ENCODE measurements around the gene UNC5B.
A peak's percentile ranks its signal among the peaks of the same experiment; 100 is the strongest.

Gene UNC5B

GRCh38 chr10:71316056-71316785, 103.9 kb downstream of the UNC5B start:
- peaks cover 2% of the 10 kb centered on the region for H3K27me3 ChIP-seq (ENCODE audit: insufficient read depth, low read length, poor library complexity)
- H3K4me3 ChIP-seq (ENCODE audit: low read depth in 1 of 2, low read length in 2 of 2) = no peak overlapping the region
- peak overlapping the region; percentile 58; the same call in 1 of the 2 replicates for H2AFZ ChIP-seq (ENCODE audit: low read depth, low read length)
- peaks cover 57% of the 10 kb centered on the region for H3K4me1 ChIP-seq (ENCODE audit: insufficient read depth, low read length)
- DNase-seq (peak; percentile 49), ATAC-seq (ENCODE audit: insufficient read depth, low read depth) (0 out of 3 replicates have a peak, but pooled peaks have one; percentile 6)
- H4K20me1 ChIP-seq (ENCODE audit: insufficient read depth, low read length) = no peaks in the 10 kb centered on the region
- H3K9ac ChIP-seq (ENCODE audit: low read depth, low read length) = peak overlapping the region; percentile 19; the same call in 1 of the 2 replicates
- TF ChIP-seq, protein P1, sequence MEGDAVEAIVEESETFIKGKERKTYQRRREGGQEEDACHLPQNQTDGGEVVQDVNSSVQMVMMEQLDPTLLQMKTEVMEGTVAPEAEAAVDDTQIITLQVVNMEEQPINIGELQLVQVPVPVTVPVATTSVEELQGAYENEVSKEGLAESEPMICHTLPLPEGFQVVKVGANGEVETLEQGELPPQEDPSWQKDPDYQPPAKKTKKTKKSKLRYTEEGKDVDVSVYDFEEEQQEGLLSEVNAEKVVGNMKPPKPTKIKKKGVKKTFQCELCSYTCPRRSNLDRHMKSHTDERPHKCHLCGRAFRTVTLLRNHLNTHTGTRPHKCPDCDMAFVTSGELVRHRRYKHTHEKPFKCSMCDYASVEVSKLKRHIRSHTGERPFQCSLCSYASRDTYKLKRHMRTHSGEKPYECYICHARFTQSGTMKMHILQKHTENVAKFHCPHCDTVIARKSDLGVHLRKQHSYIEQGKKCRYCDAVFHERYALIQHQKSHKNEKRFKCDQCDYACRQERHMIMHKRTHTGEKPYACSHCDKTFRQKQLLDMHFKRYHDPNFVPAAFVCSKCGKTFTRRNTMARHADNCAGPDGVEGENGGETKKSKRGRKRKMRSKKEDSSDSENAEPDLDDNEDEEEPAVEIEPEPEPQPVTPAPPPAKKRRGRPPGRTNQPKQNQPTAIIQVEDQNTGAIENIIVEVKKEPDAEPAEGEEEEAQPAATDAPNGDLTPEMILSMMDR (IDR thresholded peaks at IDR 0.05; ENCODE audit: borderline replicate concordance, extremely low read depth, low read length, poor library complexity, severe bottlenecking) = no peak
- no peaks in the 10 kb centered on the region for H3K9me3 ChIP-seq (ENCODE audit: insufficient read depth, low read length, severe bottlenecking)
- no peaks in the 10 kb centered on the region for H3K36me3 ChIP-seq (ENCODE audit: insufficient read depth, low read length)
- no peaks in the 10 kb centered on the region for H3K79me2 ChIP-seq (ENCODE audit: insufficient read depth, low read length)
- H3K4me2 ChIP-seq (ENCODE audit: insufficient read depth, low read length) = no peak overlapping the region; the same call in 1 of the 2 replicates
- peak overlapping the region; percentile 64 for H3K27ac ChIP-seq (ENCODE audit: low read length)

GRCh38 chr10:71316786-71317160, 104.4 kb downstream of the UNC5B start:
- peak overlapping the region; percentile 64 for H3K27ac ChIP-seq (ENCODE audit: low read length)
- peak overlapping the region; percentile 58 for H2AFZ ChIP-seq (ENCODE audit: low read depth, low read length)
- H3K4me3 ChIP-seq (ENCODE audit: low read depth in 1 of 2, low read length in 2 of 2) = no peak overlapping the region
- H3K4me2 ChIP-seq (ENCODE audit: insufficient read depth, low read length) = no peak overlapping the region; the same call in 1 of the 2 replicates
- ATAC-seq (ENCODE audit: insufficient read depth, low read depth) (no peak), DNase-seq (no peak)
- H3K36me3 ChIP-seq (ENCODE audit: insufficient read depth, low read length) = no peaks in the 10 kb centered on the region
- no peaks in the 10 kb centered on the region for H3K79me2 ChIP-seq (ENCODE audit: insufficient read depth, low read length)
- no peaks in the 10 kb centered on the region for H3K27me3 ChIP-seq (ENCODE audit: insufficient read depth, low read length, poor library complexity)
- peak overlapping the region; percentile 19; the same call in 1 of the 2 replicates for H3K9ac ChIP-seq (ENCODE audit: low read depth, low read length)
- H3K4me1 ChIP-seq (ENCODE audit: insufficient read depth, low read length) = peaks cover 57% of the 10 kb centered on the region
- H3K9me3 ChIP-seq (ENCODE audit: insufficient read depth, low read length, severe bottlenecking) = no peaks in the 10 kb centered on the region
- TF ChIP-seq EZH2 (IDR thresholded peaks at IDR 0.05; ENCODE audit: borderline replicate concordance, low read depth, low read length, severe bottlenecking) = no peak
- TF ChIP-seq, protein P1 (IDR thresholded peaks at IDR 0.05; ENCODE audit: borderline replicate concordance, extremely low read depth, low read length, poor library complexity, severe bottlenecking) = no peak
- no peaks in the 10 kb centered on the region for H4K20me1 ChIP-seq (ENCODE audit: insufficient read depth, low read length)

GRCh38 chr10:71317739-71318138, 105.4 kb downstream of the UNC5B start:
- Histone ChIP-seq H2AFZ (ENCODE audit: low read depth, low read length) (peak overlapping the region; percentile 39; the same call in 1 of the 2 replicates), H3K36me3 (ENCODE audit: insufficient read depth, low read length) (peaks cover 3% of the 10 kb centered on the region; the same call in 1 of the 2 replicates), H3K9me3 (ENCODE audit: insufficient read depth, low read length, severe bottlenecking) (no peaks in the 10 kb centered on the region), H3K79me2 (ENCODE audit: insufficient read depth, low read length) (no peaks in the 10 kb centered on the region), H3K27me3 (ENCODE audit: insufficient read depth, low read length, poor library complexity) (no peaks in the 10 kb centered on the region), H3K4me2 (ENCODE audit: insufficient read depth, low read length) (no peak overlapping the region), H3K4me1 (ENCODE audit: insufficient read depth, low read length) (peaks cover 57% of the 10 kb centered on the region), H3K27ac (ENCODE audit: low read length) (no peak overlapping the region), H4K20me1 (ENCODE audit: insufficient read depth, low read length) (no peaks in the 10 kb centered on the region), H3K4me3 (ENCODE audit: low read depth in 1 of 2, low read length in 2 of 2) (no peak overlapping the region), H3K9ac (ENCODE audit: low read depth, low read length) (no peak overlapping the region)
- TF ChIP-seq, protein P1 (IDR thresholded peaks at IDR 0.05; ENCODE audit: borderline replicate concordance, extremely low read depth, low read length, poor library complexity, severe bottlenecking) = no peak
- TF ChIP-seq EZH2 (IDR thresholded peaks at IDR 0.05; ENCODE audit: borderline replicate concordance, low read depth, low read length, severe bottlenecking) = no peak
- DNase-seq = no peak
- ATAC-seq (ENCODE audit: insufficient read depth, low read depth) = no peak
